Measurements from ENCODE around the gene CAPZA1. TPM values are rescaled to one million over a fixed set of nuclear protein-coding genes. Genes with fewer than 3 reads are reported as not detected.

The CAPZA1 gene
- total RNA-seq, 1 experiment from 2014 or later, result 108 TPM

DNA sequence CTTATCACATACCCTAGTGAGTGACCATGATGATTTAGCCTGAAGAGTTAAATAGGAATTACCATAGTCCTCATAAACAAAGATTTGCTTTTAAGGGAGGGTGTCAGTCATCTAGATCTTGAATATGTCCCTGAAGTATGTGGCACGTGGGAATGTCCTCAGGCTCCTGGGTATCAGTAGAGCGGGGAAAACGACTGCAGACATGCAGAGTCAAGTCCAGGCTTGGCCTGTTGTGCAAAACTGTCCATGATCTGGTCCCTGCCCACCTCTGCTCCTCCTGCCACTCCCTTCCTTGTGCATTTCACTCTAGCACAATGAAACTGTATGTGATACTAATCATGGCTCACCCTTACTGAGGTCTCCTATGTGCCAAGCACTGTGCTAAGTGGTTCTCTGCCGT is 67.7 kb downstream of the CAPZA1 start:
- Histone ChIP-seq H2BK12ac (ENCODE audit: insufficient read length, low read depth, low read length) (no peak overlapping the region), H4K91ac (ENCODE audit: insufficient read length, low read depth, low read length) (no peak overlapping the region), H2BK20ac (ENCODE audit: low read depth, low read length, poor library complexity, severe bottlenecking) (no peak overlapping the region), H3K14ac (ENCODE audit: insufficient read depth, low read length) (no peak overlapping the region), H3K27ac (ENCODE audit: insufficient read length, low read depth, low read length) (no peak overlapping the region), H4K20me1 (ENCODE audit: control insufficient read depth, insufficient read depth, insufficient read length) (no peaks in the 10 kb centered on the region), H3K27me3 (ENCODE audit: insufficient read depth, low read length) (no peaks in the 10 kb centered on the region), H3K23ac (ENCODE audit: insufficient read length, low read depth, low read length) (no peak overlapping the region), H3T11ph (ENCODE audit: low read length) (no peak overlapping the region), H2BK15ac (ENCODE audit: low read depth, low read length) (no peak overlapping the region), H2AFZ (ENCODE audit: low read length) (no peak overlapping the region), H3K18ac (ENCODE audit: insufficient read length, low read depth, low read length) (no peak overlapping the region), H2BK5ac (ENCODE audit: insufficient read length, low read length) (no peak overlapping the region), H2AK5ac (ENCODE audit: insufficient read length, low read length) (no peak overlapping the region), H4K5ac (ENCODE audit: insufficient read length, low read depth, low read length) (no peak overlapping the region), H3K4me2 (ENCODE audit: insufficient read depth, insufficient read length, low read length) (no peak overlapping the region), H4K8ac (replicated peaks; ENCODE audit: insufficient read length, low read depth, low read length) (no peak overlapping the region), H3K4me1 (ENCODE audit: insufficient read depth, low read length) (no peaks in the 10 kb centered on the region), H2BK120ac (ENCODE audit: low read depth, low read length, poor library complexity, severe bottlenecking) (no peak overlapping the region), H3K9me3 (ENCODE audit: control insufficient read depth, low read depth, low read length) (no peaks in the 10 kb centered on the region), H3K79me2 (ENCODE audit: insufficient read depth, low read length) (no peaks in the 10 kb centered on the region), H3K9ac (ENCODE audit: extremely low read depth, insufficient read length, low read length) (no peak overlapping the region), H3K23me2 (ENCODE audit: insufficient read length, low read depth, low read length, poor library complexity, severe bottlenecking) (no peaks in the 10 kb centered on the region), H3K4ac (ENCODE audit: low read depth, low read length) (no peak overlapping the region), H3K56ac (ENCODE audit: insufficient read length, low read depth, low read length) (no peak overlapping the region), H3K79me1 (ENCODE audit: insufficient read depth, low read depth, low read length, poor library complexity, severe bottlenecking) (no peaks in the 10 kb centered on the region)
- no peaks in the 10 kb centered on the region for H3K27me3 Mint-ChIP-seq (ENCODE audit: low read depth)
- TF ChIP-seq, protein P1, sequence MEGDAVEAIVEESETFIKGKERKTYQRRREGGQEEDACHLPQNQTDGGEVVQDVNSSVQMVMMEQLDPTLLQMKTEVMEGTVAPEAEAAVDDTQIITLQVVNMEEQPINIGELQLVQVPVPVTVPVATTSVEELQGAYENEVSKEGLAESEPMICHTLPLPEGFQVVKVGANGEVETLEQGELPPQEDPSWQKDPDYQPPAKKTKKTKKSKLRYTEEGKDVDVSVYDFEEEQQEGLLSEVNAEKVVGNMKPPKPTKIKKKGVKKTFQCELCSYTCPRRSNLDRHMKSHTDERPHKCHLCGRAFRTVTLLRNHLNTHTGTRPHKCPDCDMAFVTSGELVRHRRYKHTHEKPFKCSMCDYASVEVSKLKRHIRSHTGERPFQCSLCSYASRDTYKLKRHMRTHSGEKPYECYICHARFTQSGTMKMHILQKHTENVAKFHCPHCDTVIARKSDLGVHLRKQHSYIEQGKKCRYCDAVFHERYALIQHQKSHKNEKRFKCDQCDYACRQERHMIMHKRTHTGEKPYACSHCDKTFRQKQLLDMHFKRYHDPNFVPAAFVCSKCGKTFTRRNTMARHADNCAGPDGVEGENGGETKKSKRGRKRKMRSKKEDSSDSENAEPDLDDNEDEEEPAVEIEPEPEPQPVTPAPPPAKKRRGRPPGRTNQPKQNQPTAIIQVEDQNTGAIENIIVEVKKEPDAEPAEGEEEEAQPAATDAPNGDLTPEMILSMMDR (conservative IDR thresholded peaks at IDR 0.05), result no peak
- peaks cover 12 to 13% of the 10 kb centered on the region in 2 experiments for H3K4me1 Mint-ChIP-seq
- H3K27ac Mint-ChIP-seq, result no peak overlapping the region
- no CpG with 5 or more reads among the region's 4 CpGs for WGBS (ENCODE audit: extremely low coverage, insufficient read length, low lambda C conversion rate)
- H3K36me3 Mint-ChIP-seq (ENCODE audit: insufficient read depth in 1 of 3, low read depth in 3 of 3), result peaks cover 10 to 33% (median 27%) of the 10 kb centered on the region in 3 experiments; a peak in 6 of 7 replicates
- H3K4me3 Mint-ChIP-seq, result no peak overlapping the region
- DNase-seq, result no peak
- H3K9me3 Mint-ChIP-seq, result no peaks in the 10 kb centered on the region

Data from H9 (cell line).